ENCODE measurements around the gene C2CD3.

DNA sequence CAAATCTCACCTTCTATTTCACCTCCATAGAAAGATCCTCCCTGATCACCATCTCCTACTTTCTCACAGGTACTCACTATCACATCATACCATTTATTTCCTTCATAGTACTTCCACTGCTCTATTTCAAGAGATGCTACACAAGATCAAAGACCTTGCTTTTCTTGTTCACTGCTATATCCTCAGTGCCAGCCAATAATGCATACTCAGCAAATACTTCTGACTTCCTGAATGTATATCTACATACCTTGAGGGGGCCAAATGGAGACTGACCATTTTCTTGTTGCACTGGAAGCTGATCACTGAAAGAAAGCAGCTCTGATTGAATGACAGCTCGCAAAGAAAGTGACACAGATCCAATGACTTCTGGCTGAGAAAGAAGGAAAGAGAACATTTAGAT lies 64.7 kb downstream of the C2CD3 start:
- TF ChIP-seq, protein P1, sequence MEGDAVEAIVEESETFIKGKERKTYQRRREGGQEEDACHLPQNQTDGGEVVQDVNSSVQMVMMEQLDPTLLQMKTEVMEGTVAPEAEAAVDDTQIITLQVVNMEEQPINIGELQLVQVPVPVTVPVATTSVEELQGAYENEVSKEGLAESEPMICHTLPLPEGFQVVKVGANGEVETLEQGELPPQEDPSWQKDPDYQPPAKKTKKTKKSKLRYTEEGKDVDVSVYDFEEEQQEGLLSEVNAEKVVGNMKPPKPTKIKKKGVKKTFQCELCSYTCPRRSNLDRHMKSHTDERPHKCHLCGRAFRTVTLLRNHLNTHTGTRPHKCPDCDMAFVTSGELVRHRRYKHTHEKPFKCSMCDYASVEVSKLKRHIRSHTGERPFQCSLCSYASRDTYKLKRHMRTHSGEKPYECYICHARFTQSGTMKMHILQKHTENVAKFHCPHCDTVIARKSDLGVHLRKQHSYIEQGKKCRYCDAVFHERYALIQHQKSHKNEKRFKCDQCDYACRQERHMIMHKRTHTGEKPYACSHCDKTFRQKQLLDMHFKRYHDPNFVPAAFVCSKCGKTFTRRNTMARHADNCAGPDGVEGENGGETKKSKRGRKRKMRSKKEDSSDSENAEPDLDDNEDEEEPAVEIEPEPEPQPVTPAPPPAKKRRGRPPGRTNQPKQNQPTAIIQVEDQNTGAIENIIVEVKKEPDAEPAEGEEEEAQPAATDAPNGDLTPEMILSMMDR (IDR thresholded peaks at IDR 0.05): no peak
- no peak for TF ChIP-seq POLR2A (IDR thresholded peaks at IDR 0.05)

Data from body of pancreas (tissue), 4 donors.